OCI-LY1 (cell line): ENCODE results near the gene MACROH2A2.

ENCODE experiments used
- CTCF ChIP-seq: fragments of 200-600 bp; sonication (generic), shearing (Covaris generic); IDR thresholded peaks from 2 replicates; pipeline ENCODE4 v1.5.1; 2017; ENCODE audit warnings: mild to moderate bottlenecking, antibody characterized with exemption, low read length, moderate library complexity, mixed read lengths
- EZH2 ChIP-seq: fragments of 200-600 bp; sonication (generic), shearing (Covaris generic); IDR thresholded peaks from 2 replicates; pipeline ENCODE4 v1.8.0; 2017; ENCODE audit warnings: borderline replicate concordance, mixed run types, mild to moderate bottlenecking, antibody characterized with exemption, low read length, moderate library complexity, mixed read lengths

- no peak for TF ChIP-seq CTCF
- TF ChIP-seq EZH2, result no peak
Observed at GRCh38 chr10:70064486-70064885, 11.8 kb downstream of the MACROH2A2 start.
